Measurements from ENCODE around the gene ANKRD11.
A peak's percentile ranks its signal among the peaks of the same experiment; 100 is the strongest.

ANKRD11 gene

DNA sequence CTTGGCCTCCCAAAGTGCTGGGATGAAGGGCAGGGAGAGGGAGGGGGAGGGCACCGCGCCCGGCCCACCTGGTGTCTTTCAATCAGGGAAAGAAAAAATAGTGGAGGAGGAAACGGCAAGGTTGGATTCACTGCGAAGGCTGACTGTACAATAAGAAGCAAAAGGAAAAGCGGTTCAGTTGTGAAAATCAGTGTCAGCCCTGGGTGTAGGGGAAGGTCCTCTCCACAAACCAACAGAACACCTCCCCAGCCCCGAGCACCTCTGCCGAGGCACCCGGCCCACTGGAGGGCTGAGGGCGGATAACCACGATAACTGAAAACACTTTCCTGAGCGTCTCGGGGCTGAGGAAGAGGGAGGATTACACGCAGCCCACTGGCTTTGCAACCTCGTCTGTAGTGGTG is 16.4 kb upstream of the ANKRD11 start:
- peak in 1 of 2 donors; percentile 49 for DNase-seq

DNA sequence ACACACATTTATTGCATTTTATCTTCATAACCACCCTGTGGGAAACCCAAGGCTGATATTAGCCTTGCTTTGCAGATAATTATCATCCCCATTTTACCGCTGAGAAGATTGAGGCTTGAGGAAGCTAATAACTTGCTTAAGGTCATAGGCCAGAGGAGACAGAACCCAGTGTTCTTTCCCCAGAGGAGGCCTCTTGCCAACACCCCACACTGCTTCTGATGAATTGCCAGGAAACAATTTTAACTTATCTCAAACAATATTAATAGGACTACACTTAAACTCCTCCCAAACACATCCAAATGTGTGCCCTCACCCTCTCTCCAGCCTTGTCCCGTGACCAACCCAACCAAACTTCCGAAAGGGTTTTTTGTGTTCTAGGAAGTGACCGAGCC is 15.7 kb upstream of the ANKRD11 start:
- DNase-seq = no peak

DNA sequence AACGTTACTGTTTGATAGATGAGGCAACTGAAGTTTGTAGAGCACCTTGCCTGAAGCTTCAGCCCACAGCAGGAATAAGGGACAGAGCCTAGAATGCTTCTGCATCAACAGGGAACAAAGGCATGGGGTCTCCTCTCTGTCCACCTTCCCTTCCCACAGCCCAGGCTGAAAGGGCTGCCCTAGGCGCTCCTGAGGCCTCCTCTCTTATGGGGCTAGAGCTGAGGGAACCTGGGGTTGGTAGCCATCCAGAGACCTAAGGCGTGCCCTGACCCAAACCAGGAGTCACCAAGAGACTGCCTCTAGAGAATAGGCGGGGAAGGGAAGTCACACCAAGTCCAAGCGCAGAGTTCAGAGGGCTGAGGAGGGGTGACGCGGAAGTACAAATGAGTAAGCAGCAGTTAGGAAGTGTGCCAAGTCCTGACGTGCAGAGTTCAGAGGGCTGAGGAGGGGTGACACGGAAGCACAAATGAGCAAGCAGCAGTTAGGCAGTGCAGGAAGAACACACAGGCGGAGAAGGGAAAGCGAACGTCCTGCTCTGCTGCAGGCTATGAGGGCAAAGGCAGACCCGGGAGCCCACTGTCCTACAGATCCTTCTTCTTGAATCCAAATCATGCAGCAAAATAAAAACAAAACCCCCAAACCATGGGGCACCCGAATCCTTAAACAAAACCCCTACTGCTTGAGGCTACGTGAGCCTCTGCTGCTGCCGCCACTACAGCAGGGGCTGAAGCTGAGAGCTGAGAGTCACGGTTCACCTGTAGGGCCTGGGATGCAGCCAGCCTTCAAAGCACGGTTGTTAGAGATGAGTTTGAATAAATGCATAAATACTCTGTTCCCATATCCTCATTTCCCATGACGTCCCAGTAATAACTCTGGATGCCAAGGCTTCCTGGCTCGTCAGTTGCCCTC is 15.1 kb upstream of the ANKRD11 start:
- DNase-seq = peak; percentile 90 to 91

DNA sequence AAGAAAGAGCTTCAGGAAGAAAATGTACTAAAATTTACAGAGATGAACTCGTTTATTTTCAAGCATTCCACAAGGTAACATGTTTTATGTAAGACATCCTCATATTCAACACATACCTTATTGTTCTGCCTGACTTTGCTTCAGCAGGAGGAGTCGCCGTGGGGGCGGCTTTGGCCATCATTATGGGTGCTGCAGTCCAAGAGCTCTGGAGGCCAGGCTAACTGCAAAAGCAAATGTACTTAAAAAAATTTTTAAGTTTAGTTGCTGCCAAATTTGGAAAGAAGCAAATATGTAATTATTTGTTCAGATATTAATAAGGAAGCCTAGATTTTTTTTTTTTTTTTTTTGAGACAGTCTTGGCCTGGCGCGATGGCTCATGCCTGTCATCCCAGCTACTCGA is 13.7 kb upstream of the ANKRD11 start:
- DNase-seq = no peak

DNA sequence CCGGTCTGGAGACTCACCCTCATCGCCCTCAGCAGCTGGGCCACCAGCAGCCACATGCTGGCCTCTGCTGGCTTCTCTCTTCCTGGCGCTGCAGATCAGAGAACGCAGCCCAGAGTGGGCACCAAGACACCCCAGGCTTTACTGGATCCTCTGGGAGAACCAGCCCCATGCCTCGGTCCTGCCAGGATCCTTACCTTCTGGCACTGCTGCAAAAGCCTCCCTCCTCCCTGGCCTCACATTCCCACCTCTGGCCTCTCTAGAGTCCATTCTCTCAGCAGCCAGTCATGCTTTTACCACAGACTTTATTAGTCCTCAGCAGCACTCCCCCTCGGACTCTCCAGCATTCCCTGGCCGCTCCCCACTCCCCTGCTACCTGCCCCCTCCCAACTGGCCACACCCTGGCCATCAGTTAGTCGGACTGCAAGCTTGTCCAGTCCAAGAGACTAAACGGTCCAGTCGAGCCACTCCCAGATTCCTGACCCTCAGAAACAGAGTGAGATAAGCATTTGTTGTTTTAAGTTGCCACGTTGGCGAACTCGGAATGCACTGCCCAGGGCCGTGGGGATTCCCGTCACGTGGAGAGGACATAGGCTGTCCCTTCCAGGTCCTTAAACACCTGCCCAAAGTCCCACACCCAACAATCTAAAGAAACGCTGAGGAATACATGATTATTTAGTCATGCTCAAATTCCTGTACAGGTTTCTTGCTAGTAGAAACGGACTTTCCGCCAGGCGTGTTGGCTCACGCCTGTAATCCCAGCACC is 11.9 kb upstream of the ANKRD11 start:
- no peak for DNase-seq

DNA sequence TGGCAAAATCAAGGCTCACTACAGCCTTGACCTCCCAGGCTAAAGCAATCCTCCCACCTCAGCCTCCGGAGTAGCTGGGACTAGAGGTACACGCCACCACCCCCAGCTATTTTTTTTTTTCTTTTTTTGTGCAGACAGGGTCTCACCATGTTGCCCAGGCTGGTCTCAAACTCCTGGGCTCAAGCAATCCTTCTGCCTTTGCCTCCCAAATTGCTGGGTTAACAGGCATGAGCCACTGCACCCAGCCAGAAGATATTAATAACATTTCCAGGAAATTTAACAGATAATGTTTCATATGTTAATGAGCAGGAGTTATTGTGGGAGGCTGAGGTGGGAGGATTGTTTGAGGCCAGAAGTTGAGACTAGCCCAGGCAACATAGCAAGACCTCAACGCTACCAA is 9.4 kb upstream of the ANKRD11 start:
- DNase-seq = no peak

DNA sequence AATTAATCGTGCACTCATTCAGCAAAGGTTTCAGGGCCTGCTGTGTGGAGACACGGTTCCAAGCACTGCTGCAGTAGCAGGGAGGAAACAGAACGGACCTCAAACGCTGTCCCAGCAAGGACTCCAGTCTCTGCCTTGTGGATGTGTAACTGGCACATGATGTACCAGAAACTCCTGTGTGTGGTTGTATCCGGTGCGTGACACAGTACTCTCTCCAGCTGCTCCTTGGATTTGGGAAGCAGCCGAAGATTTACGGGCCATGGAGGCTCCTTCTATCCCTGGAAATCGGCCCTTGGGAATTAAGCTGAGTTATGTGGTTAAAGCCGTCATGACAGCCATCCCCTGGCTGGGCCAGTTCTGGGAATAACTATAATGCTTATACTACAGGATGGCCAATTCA is 8.5 kb upstream of the ANKRD11 start:
- DNase-seq = no peak

DNA sequence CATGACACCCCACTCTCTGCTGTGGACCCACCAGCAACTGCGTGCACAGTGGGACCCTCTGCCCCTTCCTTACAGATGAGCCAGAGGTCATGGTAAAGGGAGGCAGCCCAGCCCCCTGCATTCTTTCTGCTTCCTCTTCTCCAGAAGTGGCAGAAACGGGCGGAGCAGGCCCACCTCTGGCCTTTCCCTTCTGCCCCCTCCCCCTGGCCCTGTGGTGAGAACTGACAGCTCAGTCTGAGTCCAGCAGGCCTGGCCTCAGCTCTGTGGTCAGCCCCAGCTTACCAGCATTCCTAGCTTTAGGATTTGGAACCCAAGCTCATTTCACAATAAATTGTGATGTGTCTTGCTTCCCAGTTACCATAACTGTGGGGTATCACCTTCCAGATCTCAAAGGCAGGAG is 4.8 kb upstream of the ANKRD11 start:
- no peak for DNase-seq

DNA sequence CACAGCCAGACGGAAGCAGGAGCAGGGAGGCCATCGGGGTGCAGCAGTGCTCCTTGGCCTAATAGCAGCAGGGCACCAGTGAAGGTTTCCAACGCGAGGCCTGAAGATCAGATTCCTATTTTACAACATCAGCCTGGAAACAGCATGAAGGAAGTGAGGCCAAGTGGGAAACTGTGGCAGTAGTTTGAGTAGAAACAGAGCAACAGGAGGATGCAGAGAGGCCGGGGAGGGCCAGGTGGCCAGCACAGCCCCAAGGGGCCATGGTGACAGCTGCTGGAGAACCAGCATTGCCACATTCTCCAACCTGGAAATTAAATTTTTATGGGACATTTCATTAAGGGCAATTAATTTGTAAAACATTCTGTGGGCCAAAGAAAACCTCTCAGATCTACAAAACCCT is 3.4 kb upstream of the ANKRD11 start:
- no peak for DNase-seq

DNA sequence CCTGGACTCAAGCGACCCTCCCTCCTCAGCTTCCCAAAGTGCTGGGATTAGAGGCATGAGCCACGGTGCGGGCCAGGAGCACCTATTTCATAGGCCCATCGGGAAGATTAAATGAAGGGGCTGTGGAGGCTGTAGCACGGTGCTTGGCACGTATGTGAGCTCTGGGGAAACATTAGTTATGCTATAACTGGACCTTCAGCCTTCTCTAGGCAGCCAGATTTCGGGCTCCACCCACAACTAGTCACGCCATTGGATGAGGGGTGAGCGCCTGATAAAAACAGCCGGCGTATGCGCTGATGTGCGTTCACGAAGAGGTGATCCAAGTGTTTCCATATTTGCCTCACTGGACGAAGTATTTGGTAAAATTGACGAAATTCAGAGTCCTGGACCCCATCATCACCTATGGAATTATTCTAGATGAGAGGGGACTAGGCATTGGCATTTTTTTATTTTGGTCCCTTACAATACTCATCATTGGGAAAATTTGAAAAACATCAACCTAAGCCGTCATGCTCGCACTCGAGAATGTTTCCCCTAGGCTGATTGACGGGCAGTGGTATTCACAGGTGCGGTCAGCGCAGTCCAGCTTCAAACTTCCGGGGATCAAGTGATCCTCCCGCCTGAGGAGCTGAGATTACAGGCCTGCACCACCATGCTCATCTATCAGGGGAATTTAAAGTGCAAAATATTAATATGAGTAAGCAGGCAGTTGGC is 1.8 kb upstream of the ANKRD11 start:
- no peak for DNase-seq

DNA sequence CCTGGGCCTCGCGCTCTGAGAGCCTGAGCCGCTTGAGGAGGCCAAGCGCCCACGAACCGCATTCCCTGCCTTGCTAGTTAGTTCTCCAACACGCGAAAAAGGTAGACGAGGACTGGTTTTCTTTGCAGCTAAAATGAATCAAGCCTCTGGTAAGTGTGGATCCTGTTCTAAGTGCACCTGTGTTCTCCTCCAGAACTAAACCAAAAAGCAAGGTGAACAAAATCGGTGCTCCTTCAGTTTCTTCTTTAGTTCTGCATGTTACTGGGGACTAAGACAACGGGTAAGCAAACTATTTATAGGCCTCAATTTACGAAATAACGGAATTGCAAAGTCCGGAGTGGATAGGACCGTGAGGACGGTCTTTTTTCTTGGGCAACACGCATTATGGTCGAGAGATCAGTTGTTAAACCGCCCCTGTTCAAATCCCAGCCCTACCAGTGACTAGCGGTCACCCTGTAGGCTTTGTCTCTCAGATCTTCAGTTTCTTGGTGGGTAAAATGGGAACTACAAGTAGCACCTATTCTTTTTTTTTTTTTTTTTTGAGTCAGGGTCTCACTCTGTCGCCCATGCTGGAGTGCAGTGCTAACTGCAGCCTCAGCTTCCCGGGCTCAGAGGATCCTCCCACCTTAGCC is 993 bp upstream of the ANKRD11 start:
- DNase-seq = peak in 1 of 2 donors; percentile 31

DNA sequence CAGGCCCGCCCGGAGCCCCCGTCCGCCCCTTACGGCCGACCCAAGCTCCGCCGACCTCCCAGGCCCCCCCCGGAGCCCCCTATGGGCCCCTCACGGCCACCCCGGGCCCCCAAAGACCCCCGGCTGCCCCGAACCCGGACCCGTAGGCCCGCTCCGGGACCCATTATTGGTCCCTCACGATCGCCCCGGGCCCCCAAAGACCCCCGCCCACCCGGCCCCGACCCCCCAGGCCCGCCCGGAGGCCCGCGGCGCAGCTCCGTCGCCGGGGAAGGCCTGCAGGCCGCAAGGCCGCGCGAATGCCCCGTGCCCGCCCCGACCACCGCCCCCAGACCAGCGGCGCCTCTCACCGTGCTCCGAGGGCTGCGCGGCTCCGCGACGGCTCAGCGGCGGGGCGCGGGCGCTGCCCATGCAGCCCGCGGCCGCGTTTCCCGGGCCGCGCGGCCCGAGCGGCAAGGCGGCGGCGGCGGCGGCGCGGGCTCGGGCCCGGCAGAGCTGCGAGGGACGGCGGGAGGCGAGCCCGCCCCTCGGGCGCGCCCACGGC is 393 bp downstream of the ANKRD11 start:
- no peak for DNase-seq

DNA sequence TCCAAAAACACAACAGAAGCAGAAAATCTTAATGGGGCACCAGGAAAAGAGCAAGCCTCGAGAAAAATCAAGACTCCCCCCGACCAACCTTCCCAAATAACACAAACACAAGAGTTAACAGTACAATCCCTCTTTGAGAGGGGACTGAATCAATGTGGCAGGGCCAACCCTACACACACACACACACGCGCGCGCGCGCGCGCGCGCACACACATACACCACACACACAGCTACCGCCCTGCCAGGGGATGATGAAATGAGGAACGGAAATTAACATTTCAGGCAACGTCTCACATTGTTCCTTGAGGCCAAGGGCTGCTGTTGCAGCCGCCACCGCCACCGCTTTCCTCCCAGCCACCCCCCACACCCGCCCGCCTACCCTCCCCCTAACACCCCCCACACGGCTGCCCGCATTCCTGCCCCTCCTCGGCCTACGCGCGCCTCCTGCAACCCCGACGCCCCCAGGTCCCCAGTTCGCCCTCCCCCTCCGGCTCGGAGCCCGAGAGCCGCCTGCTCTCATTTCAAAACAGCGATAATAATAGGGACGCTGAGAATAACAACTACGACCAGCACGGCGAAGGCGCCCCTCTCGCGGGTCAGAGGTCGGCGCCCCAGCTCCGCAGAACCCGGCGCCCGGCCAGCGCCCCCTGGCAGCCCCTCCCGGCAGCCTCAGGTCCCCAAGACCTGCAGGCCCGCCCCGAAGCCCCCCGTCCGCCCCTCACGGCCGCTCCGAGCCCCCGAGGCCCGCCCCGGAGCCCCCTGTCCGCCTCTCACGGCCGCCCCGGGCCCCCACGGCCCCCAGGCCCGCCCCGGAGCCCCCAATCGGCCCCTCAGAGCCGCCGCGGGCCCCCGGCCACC is 1.1 kb downstream of the ANKRD11 start:
- DNase-seq = peak; percentile 91

DNA sequence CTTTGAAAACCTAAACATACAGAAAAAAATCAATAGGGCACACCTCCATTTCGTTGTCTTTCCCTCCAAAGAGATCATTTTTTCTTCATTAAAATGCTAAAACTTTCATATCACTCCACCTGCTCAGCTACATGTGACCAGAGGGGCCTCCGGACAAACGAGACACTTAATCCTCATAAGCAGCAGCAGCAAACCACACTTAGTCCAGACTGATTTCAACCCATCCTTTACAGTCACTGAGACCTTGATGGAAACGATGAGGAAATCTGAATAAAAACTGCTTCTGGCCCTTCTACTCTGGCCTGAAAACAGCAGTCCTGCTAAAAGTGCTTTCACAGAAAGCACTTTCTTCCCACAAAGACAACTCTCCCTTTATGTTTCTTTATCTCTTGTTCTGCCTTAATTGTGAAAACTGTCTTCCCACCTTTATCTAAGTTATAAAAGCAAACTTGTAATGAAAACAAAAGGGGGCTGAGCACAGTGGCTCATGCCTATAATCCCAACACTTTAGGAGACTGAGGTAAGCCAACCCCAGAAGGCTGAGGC is 4.6 kb downstream of the ANKRD11 start:
- no peak for DNase-seq

DNA sequence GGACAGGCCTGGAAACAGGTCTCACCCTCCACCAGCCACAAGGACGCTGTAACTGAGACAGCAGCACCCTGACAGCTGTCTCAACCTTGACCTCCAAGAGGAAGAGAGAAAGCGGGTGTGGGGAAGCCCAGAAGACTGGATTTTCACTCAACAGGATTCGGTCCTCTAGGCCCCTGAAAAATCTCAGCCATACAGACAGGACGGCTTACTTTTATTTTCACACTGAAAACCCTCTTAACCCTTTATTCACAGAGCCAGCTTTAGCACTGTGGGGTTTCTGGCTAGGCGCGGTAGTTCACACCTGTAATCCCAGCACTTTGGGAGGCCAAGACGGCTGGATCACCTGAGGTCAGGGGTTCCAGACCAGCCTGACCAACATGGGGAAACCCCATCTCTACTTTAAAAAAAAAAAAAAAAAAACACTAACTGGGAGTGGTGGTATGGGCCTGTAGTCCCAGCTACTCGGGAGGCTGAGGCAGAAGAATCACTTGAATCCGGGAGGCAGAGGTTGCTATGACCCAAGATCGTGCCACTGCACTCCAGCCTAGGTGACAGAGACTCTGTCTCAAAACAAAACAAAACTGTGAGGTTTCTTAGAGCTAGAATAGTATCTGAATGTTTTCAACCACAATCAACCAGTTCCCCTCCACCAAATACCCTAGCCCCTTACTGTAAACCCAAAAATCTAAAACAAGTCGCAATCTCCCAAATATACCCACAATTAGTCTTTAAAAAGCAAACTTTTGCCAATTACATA is 5.3 kb downstream of the ANKRD11 start:
- peak; percentile 38 to 48 for DNase-seq

DNA sequence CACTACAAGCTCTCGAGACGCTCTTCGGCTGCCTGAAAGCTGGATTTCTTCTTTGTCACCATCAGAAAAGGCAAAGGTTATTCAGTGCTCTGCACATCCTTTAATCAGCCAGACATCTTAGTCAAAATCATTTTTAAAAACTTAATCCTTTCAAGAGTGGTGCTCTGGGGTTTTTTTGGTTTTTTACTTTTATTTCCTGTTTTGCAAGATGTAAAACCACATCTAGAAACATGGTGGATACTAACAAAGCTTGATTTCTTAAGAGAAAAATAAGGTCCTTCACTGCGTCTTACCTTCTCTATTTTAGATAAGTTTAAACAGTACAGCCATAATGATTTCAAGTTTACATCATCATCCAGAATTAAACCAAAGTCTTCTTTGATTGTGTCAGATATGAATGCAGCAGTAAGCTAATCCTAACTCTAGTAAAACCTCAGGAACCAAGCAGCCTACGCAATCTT is 6.3 kb downstream of the ANKRD11 start:
- peak in 1 of 2 donors; percentile 69 for DNase-seq

DNA sequence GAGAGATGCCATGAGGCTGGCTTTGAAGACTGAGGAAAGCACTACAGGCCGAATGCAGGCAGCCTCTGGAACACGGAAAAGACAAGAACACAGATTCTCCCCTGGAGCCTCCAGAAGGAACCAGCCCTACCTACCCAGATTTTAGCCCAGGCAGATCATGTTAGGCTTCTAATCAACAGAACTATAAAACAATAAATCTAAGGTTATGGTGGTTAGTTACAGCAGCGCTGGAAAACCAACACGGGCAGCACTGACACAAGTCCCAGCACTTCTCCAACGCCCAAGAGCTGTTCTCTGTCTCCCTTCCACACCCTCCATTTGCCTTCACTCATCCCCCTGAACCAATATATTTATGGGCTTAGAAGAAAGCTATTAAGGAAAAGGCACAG is 7.5 kb downstream of the ANKRD11 start:
- no peak for DNase-seq

DNA sequence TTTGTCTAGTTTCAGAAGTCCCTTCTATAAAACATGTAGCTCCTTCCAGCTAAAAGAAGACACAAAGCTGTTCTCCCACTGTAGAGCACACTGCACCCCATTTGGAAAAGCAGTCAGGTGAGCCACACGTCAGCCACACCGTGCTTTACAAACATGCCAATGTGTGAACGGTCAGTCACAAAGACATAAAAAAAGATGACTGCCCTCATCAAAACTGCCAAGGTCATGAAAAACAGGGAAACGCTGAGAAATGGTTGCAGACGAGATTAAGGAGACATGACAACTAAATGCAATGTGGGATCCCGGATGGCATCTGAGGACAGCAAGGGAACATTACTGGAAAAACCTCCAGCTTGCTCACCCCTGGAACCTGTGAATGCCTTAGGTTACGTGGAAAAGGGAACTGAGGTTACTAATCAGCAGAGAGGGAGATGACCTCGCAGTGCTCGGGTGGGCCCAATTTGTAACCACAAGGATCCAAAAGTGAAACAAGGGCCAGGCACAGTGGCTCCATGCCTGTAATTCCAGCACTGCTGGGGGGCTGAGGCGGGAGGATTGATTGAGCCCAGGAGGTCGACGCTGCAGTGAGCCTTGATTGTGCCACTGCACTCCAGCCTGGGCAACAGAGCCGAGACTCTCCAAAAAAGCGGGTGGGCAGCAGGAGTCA is 8.1 kb downstream of the ANKRD11 start:
- DNase-seq = no peak

DNA sequence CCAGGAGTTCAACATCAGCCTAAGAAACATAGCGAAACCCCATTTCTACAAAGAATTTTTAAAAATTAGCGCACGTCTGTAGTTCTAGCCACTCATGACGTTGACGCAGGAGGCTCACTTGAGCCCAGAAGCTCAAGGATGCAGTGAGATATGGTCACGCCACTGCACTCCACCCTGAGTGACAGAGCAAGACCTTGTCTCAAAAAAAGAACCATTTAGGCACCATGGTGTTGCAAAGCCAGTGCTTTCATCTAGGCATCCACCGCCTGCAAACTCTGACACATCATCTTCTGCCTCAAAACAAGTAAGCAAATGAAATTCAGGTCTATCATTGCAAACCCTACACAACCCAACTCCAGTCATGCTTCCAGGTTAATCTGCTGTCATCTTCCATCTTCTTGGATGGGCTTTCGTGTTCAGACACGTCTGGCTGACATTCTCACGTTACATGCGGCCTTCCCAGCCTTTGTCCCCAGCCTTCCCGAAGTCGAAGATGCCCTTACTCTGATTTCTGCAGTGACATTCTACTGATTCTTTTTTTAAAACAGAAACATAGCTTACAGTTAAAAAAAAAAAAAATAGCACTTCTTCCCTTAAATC is 8.9 kb downstream of the ANKRD11 start:
- DNase-seq = no peak
